H9 (cell line): ENCODE data around the gene SH3BP2. TPM values are rescaled to one million over a fixed set of nuclear protein-coding genes. Genes with fewer than 3 reads are reported as not detected.

Experiments used
- DNase-seq: peaks from one replicate; pipeline ENCODE4 v3.0.0-alpha.2; 2017
- H2AFZ ChIP-seq: one replicate; pipeline ENCODE4 v1.6.1; 2013; ENCODE audit warnings: mild to moderate bottlenecking, low read length, control low read depth, moderate library complexity
- H2AK5ac ChIP-seq: 2 replicates; pipeline ENCODE4 v1.6.1; 2013; ENCODE audit warnings: low read length, control low read depth, mixed read lengths; ENCODE audit not compliant: insufficient read length
- H2BK120ac ChIP-seq: one replicate; pipeline ENCODE4 v1.6.1; 2013; ENCODE audit warnings: low read depth, mild to moderate bottlenecking, low read length, control low read depth, inconsistent platforms; ENCODE audit not compliant: poor library complexity, severe bottlenecking
- H2BK12ac ChIP-seq: 2 replicates; pipeline ENCODE4 v1.6.1; 2013; ENCODE audit warnings: low read length, control low read depth, mixed read lengths, low read depth; ENCODE audit not compliant: insufficient read length
- H2BK15ac ChIP-seq: 2 replicates; pipeline ENCODE4 v1.6.1; 2013; ENCODE audit warnings: low read depth, low read length, control low read depth
- H2BK20ac ChIP-seq: one replicate; pipeline ENCODE4 v1.6.1; 2013; ENCODE audit warnings: low read depth, mild to moderate bottlenecking, low read length, control low read depth, inconsistent platforms; ENCODE audit not compliant: poor library complexity, severe bottlenecking
- H2BK5ac ChIP-seq: 2 replicates; pipeline ENCODE4 v1.6.1; 2013; ENCODE audit warnings: low read length, control low read depth, mixed read lengths; ENCODE audit not compliant: insufficient read length
- H3K14ac ChIP-seq: 2 replicates; pipeline ENCODE4 v1.6.1; 2013; ENCODE audit warnings: low read length, control low read depth; ENCODE audit not compliant: insufficient read depth
- H3K18ac ChIP-seq: 2 replicates; pipeline ENCODE4 v1.6.1; 2013; ENCODE audit warnings: low read depth, mild to moderate bottlenecking, mixed read lengths, low read length, control low read depth; ENCODE audit not compliant: insufficient read length
- H3K23ac ChIP-seq: 2 replicates; pipeline ENCODE4 v1.6.1; 2013; ENCODE audit warnings: low read length, control low read depth, mixed read lengths, low read depth; ENCODE audit not compliant: insufficient read length
- H3K23me2 ChIP-seq: 2 replicates; pipeline ENCODE4 v1.6.1; 2013; ENCODE audit warnings: low read depth, mild to moderate bottlenecking, mixed read lengths, low read length, control low read depth; ENCODE audit not compliant: insufficient read length, poor library complexity, severe bottlenecking
- H3K27ac ChIP-seq: 2 replicates; pipeline ENCODE4 v1.5.1; 2013; ENCODE audit warnings: low read length, control low read depth, mixed read lengths, low read depth; ENCODE audit not compliant: insufficient read length
- H3K27me3 ChIP-seq: 2 replicates; pipeline ENCODE4 v1.6.1; 2013; ENCODE audit warnings: low read length, control low read depth, inconsistent platforms; ENCODE audit not compliant: insufficient read depth
- H3K4ac ChIP-seq: 2 replicates; pipeline ENCODE4 v1.6.1; 2013; ENCODE audit warnings: low read depth, mild to moderate bottlenecking, control low read depth, inconsistent platforms, low read length, moderate library complexity
- H3K4me1 ChIP-seq: 2 replicates; pipeline ENCODE4 v1.6.1; 2013; ENCODE audit warnings: low read length, control low read depth, inconsistent platforms; ENCODE audit not compliant: insufficient read depth
- H3K4me2 ChIP-seq: 2 replicates; pipeline ENCODE4 v1.6.1; 2013; ENCODE audit warnings: low read length, control low read depth, mixed read lengths; ENCODE audit not compliant: insufficient read length, insufficient read depth
- H3K56ac ChIP-seq: 2 replicates; pipeline ENCODE4 v1.6.1; 2013; ENCODE audit warnings: low read depth, mild to moderate bottlenecking, mixed read lengths, low read length, control low read depth; ENCODE audit not compliant: insufficient read length
- H3K79me1 ChIP-seq: 2 replicates; pipeline ENCODE4 v1.6.1; 2013; ENCODE audit warnings: low read depth, mild to moderate bottlenecking, moderate library complexity, low read length, control low read depth, inconsistent platforms; ENCODE audit not compliant: insufficient read depth, poor library complexity, severe bottlenecking
- H3K79me2 ChIP-seq: 2 replicates; pipeline ENCODE4 v1.6.1; 2013; ENCODE audit warnings: low read length, control low read depth, inconsistent platforms; ENCODE audit not compliant: insufficient read depth
- H3K9ac ChIP-seq: 2 replicates; pipeline ENCODE4 v1.6.1; 2013; ENCODE audit warnings: low read length, control low read depth, mixed read lengths; ENCODE audit not compliant: insufficient read length; ENCODE audit errors: extremely low read depth
- H3K9me3 ChIP-seq: one replicate; pipeline ENCODE4 v1.6.1; 2013; ENCODE audit warnings: low read depth, low read length, inconsistent platforms; ENCODE audit not compliant: control insufficient read depth
- H3T11ph ChIP-seq: one replicate; pipeline ENCODE4 v1.6.1; 2013; ENCODE audit warnings: mild to moderate bottlenecking, low read length, control low read depth, inconsistent platforms
- H4K20me1 ChIP-seq: one replicate; pipeline ENCODE4 v1.6.1; 2013; ENCODE audit not compliant: control insufficient read depth, insufficient read length, insufficient read depth
- H4K5ac ChIP-seq: 2 replicates; pipeline ENCODE4 v1.6.1; 2013; ENCODE audit warnings: low read depth, mild to moderate bottlenecking, mixed read lengths, low read length, control low read depth; ENCODE audit not compliant: insufficient read length
- H4K8ac ChIP-seq: replicated peaks from 2 replicates; pipeline ENCODE4 v1.6.1; 2013; ENCODE audit warnings: low read length, control low read depth, mixed read lengths, low read depth; ENCODE audit not compliant: insufficient read length
- H4K91ac ChIP-seq: 2 replicates; pipeline ENCODE4 v1.6.1; 2013; ENCODE audit warnings: low read depth, mild to moderate bottlenecking, moderate library complexity, mixed read lengths, low read length, control low read depth; ENCODE audit not compliant: insufficient read length
- H3K27ac Mint-ChIP-seq, 3 experiments: 2 replicates in 2 of 3; 3 replicates in 1 of 3; pipeline ENCODE4 v1.8.0; 2020 to 2021; ENCODE audit warnings: mixed read lengths in 3 of 3, mild to moderate bottlenecking in 1 of 3, moderate library complexity in 1 of 3
- H3K27me3 Mint-ChIP-seq: 2 replicates; pipeline ENCODE4 v1.8.0; 2021; ENCODE audit warnings: low read depth, mild to moderate bottlenecking, moderate library complexity, mixed read lengths
- H3K36me3 Mint-ChIP-seq, 3 experiments: 2 replicates in 2 of 3; 3 replicates in 1 of 3; pipeline ENCODE4 v1.8.0; 2020 to 2021; ENCODE audit warnings: low read depth in 3 of 3, mixed read lengths in 3 of 3; ENCODE audit not compliant: insufficient read depth in 1 of 3
- H3K4me1 Mint-ChIP-seq, 2 experiments: 2 replicates each; pipeline ENCODE4 v1.8.0; 2020; ENCODE audit warnings: mixed read lengths in 2 of 2
- H3K4me3 Mint-ChIP-seq, 2 experiments: 2 replicates in 1 of 2; 3 replicates in 1 of 2; pipeline ENCODE4 v1.8.0; 2020 to 2021; ENCODE audit warnings: mild to moderate bottlenecking in 2 of 2, mixed read lengths in 2 of 2, moderate library complexity in 1 of 2
- H3K9me3 Mint-ChIP-seq, 2 experiments: 2 replicates in 1 of 2; 3 replicates in 1 of 2; pipeline ENCODE4 v1.8.0; 2020; ENCODE audit warnings: mild to moderate bottlenecking in 2 of 2, mixed read lengths in 2 of 2, moderate library complexity in 1 of 2
- CTCF ChIP-seq: fragments of 200-600 bp; sonication (generic); conservative IDR thresholded peaks from 3 replicates; pipeline ENCODE4 v1.8.0; 2021; ENCODE audit warnings: antibody characterized with exemption, mild to moderate bottlenecking
- WGBS: extraction: QIAGEN DNeasy Blood & Tissue Kit; methylation state at CpG from one replicate; pipeline ENCODE4 v1.1.7; 2013; ENCODE audit warnings: missing lambda C conversion rate, low lambda C conversion rate, mixed read lengths; ENCODE audit not compliant: insufficient read length; ENCODE audit errors: extremely low coverage; 5-methylcytosine and 5-hydroxymethylcytosine counted together
- total RNA-seq: library from RNA; stranded (reverse); gene quantifications from 2 replicates; pipeline ENCODE4 v1.2.1, GENCODE V29; 2021

Gene SH3BP2
- total RNA-seq, 1 experiment from 2014 or later = 37.6 TPM

- no CpG with 5 or more reads among the region's 4 CpGs for WGBS
These were observed 24.3 kb downstream of the SH3BP2 start for GRCh38 chr4:2817137-2817536.

More at GRCh38 chr4:2817137-2817536, 24.3 kb downstream of the SH3BP2 start:
- Histone ChIP-seq H3K18ac (peak overlapping the region; percentile 7), H3K4me1 (no peaks in the 10 kb centered on the region), H3K4ac (no peak overlapping the region), H3K9ac (no peak overlapping the region), H2BK20ac (no peak overlapping the region), H3K23ac (no peak overlapping the region), H4K8ac (no peak overlapping the region), H2BK5ac (no peak overlapping the region), H2BK15ac (no peak overlapping the region), H2BK120ac (no peak overlapping the region), H3K14ac (no peak overlapping the region; the same call in 1 of the 2 replicates), H3K79me1 (no peaks in the 10 kb centered on the region), H3K79me2 (no peaks in the 10 kb centered on the region), H3K27ac (no peak overlapping the region), H2AFZ (no peak overlapping the region), H4K20me1 (no peaks in the 10 kb centered on the region), H3T11ph (no peak overlapping the region), H3K27me3 (no peaks in the 10 kb centered on the region), H3K9me3 (no peaks in the 10 kb centered on the region), H4K5ac (no peak overlapping the region), H3K4me2 (no peak overlapping the region), H2AK5ac (no peak overlapping the region), H2BK12ac (no peak overlapping the region), H3K23me2 (peaks cover 7% of the 10 kb centered on the region), H4K91ac (no peak overlapping the region), H3K56ac (no peak overlapping the region)
- H3K36me3 Mint-ChIP-seq = peaks cover 7 to 11% (median 11%) of the 10 kb centered on the region in 3 experiments; a peak in 6 of 7 replicates
- H3K27me3 Mint-ChIP-seq = peaks cover 10% of the 10 kb centered on the region
- TF ChIP-seq CTCF = no peak
- peaks cover 2 to 3% of the 10 kb centered on the region in 2 experiments; a peak in 2 of 5 replicates for H3K9me3 Mint-ChIP-seq
- peak overlapping the region in 1 of 3 experiments; percentile 75; a peak in 2 of 7 replicates for H3K27ac Mint-ChIP-seq
- H3K4me1 Mint-ChIP-seq = peaks cover 26 to 28% of the 10 kb centered on the region in 2 experiments
- no peak for DNase-seq
- H3K4me3 Mint-ChIP-seq = peak overlapping the region; percentile 51 to 74
